K562 (cell line): Measurements from ENCODE around the gene BRD7. TPM values are rescaled to one million over a fixed set of nuclear protein-coding genes. Genes with fewer than 3 reads are reported as not detected.

ENCODE experiments used
- ATAC-seq: fragments of 200-7000 bp; cut with Tn5 transposase; 3 replicates; pipeline ENCODE4 v1.9.1; 2020; ENCODE audit warnings: moderate library complexity
- BruUV-seq: library from RNA; stranded (reverse); fragments of 400-500 nt; replicated peaks from 2 replicates; lab custom pipeline; 2021; lab: Mats Ljungman, UMichigan
- CTCF ChIA-PET: fragments of 300-600 bp; formaldehyde crosslinking; extraction: SDS; loops from one replicate; lab custom pipeline; 2021; ENCODE audit warnings: low intra/inter-chr PET ratio; lab: Yijun Ruan, JAX
- POLR2A ChIA-PET: fragments of 300-600, 350-650 bp; sonication (Branson Sonifier 250); formaldehyde crosslinking; extraction: SDS; loops from one replicate; lab custom pipeline; 2021; ENCODE audit warnings: antibody characterized with exemption, inconsistent platforms; lab: Yijun Ruan, JAX
- DNase-seq, 4 experiments: peaks; one replicate each; pipeline versions ENCODE4 v3.0.0 to v3.0.0-alpha.2; 2011 to 2018; ENCODE audit warnings: low spot score in 3 of 4, mixed read lengths in 3 of 4; ENCODE audit errors: extremely low read depth in 1 of 4
- FAIRE-seq: peaks from 2 replicates; lab custom pipeline; 2011; peaks lifted over from hg19 to GRCh38; lab: Jason Lieb, UNC
- H2AFZ ChIP-seq: 2 replicates; pipeline ENCODE4 v1.6.0; 2011; ENCODE audit warnings: low read depth, low read length, control low read depth, inconsistent platforms
- H3K27ac ChIP-seq: fragments of 200-600 bp; 3 replicates; pipeline ENCODE4 v1.8.0; 2011; ENCODE audit warnings: low read depth, mild to moderate bottlenecking, control low read depth, inconsistent platforms, low read length, moderate library complexity, mixed read lengths; ENCODE audit errors: extremely low read depth
- H3K27me3 ChIP-seq, 2 experiments: fragments of 300-600 bp in 1 of 2; 2 replicates in 1 of 2; 3 replicates in 1 of 2; pipeline versions ENCODE4 v1.6.0 to v1.8.0; 2011; ENCODE audit warnings: inconsistent platforms in 2 of 2, low read length in 2 of 2, mild to moderate bottlenecking in 1 of 2, mixed read lengths in 1 of 2, moderate library complexity in 1 of 2; ENCODE audit not compliant: control insufficient read depth in 2 of 2, insufficient read depth in 2 of 2
- H3K36me3 ChIP-seq: fragments of 300-600 bp; 3 replicates; pipeline ENCODE4 v1.8.0; 2011; ENCODE audit warnings: mild to moderate bottlenecking, low read length, inconsistent platforms; ENCODE audit not compliant: control insufficient read depth, insufficient read depth
- H3K4me1 ChIP-seq, 2 experiments: fragments of 200-600 bp in 1 of 2; replicated peaks in 1 of 2; 2 replicates in 1 of 2; 3 replicates in 1 of 2; pipeline versions ENCODE4 v1.5.1 to v1.8.0; 2011; ENCODE audit warnings: inconsistent platforms in 2 of 2, low read length in 2 of 2, mild to moderate bottlenecking in 1 of 2, mixed read lengths in 1 of 2, moderate library complexity in 1 of 2; ENCODE audit not compliant: control insufficient read depth in 2 of 2, insufficient read depth in 2 of 2
- H3K4me2 ChIP-seq: 2 replicates; pipeline ENCODE4 v1.6.1; 2011; ENCODE audit warnings: low read length, control low read depth, inconsistent platforms, mixed read lengths; ENCODE audit not compliant: insufficient read depth
- H3K4me3 ChIP-seq: fragments of 200-600 bp; sonication (generic), shearing (Covaris generic); 2 replicates; pipeline ENCODE4 v1.5.1; 2016; ENCODE audit warnings: control low read depth, inconsistent platforms
- H3K79me2 ChIP-seq: fragments of 200-600 bp; 3 replicates; pipeline ENCODE4 v1.8.0; 2011; ENCODE audit warnings: low read length, inconsistent platforms; ENCODE audit not compliant: control insufficient read depth, insufficient read depth
- H3K9ac ChIP-seq, 2 experiments: 2 replicates each; pipeline versions ENCODE4 v1.6.0 to v1.6.1; 2011; ENCODE audit warnings: low read depth in 2 of 2, low read length in 2 of 2, control low read depth in 1 of 2, inconsistent platforms in 1 of 2, mild to moderate bottlenecking in 1 of 2, mixed read lengths in 1 of 2; ENCODE audit not compliant: insufficient read depth in 1 of 2
- H3K9me1 ChIP-seq: one replicate; pipeline ENCODE4 v1.6.0; 2011; ENCODE audit warnings: inconsistent platforms, mild to moderate bottlenecking, low read length, moderate library complexity; ENCODE audit not compliant: control insufficient read depth, insufficient read depth
- H3K9me3 ChIP-seq: replicated peaks from 2 replicates; pipeline ENCODE4 v1.5.1; 2011; ENCODE audit warnings: low read depth, low read length, inconsistent platforms; ENCODE audit not compliant: control insufficient read depth, insufficient read depth
- H4K20me1 ChIP-seq: replicated peaks from 2 replicates; pipeline ENCODE4 v1.6.1; 2011; ENCODE audit warnings: low read length, inconsistent platforms, mixed read lengths; ENCODE audit not compliant: control insufficient read depth, insufficient read depth
- E2F3 ChIP-seq: fragments of 250-450 bp; sonication (Bioruptor Pico); IDR thresholded peaks from 2 replicates; pipeline ENCODE4 v1.4.0; 2020; ENCODE audit warnings: mild to moderate bottlenecking
- HMG20B ChIP-seq: fragments of 250-450 bp; sonication (Bioruptor Pico); IDR thresholded peaks from 2 replicates; pipeline ENCODE4 v1.5.0; 2021; ENCODE audit warnings: mild to moderate bottlenecking
- HNRNPH1 ChIP-seq: fragments of 200-400 bp; formaldehyde crosslinking; optimal IDR thresholded peaks from 2 replicates; pipeline ENCODE3; 2017; ENCODE audit warnings: low read depth, mild to moderate bottlenecking, low read length, moderate library complexity
- JUNB ChIP-seq: fragments of 450-650 bp; formaldehyde crosslinking; conservative IDR thresholded peaks from 2 replicates; pipeline ENCODE4 v1.4.0; 2020; ENCODE audit warnings: mild to moderate bottlenecking
- PCBP1 ChIP-seq: fragments of 200-400 bp; formaldehyde crosslinking; IDR thresholded peaks from 2 replicates; pipeline ENCODE4 v1.6.1; 2018; ENCODE audit warnings: mild to moderate bottlenecking, low read depth, low read length; ENCODE audit not compliant: poor library complexity, severe bottlenecking
- POLR2G ChIP-seq: fragments of 200-400 bp; formaldehyde crosslinking; IDR thresholded peaks from 2 replicates; pipeline ENCODE4 v1.6.1; 2017; ENCODE audit warnings: low read depth, mild to moderate bottlenecking, antibody characterized with exemption, low read length, moderate library complexity
- RAD51 ChIP-seq: fragments of 450-650 bp; IDR thresholded peaks from 2 replicates; pipeline ENCODE4 v1.7.1; 2016; ENCODE audit warnings: low read depth, mild to moderate bottlenecking, borderline replicate concordance
- RBM22 ChIP-seq: fragments of 200-400 bp; formaldehyde crosslinking; IDR thresholded peaks from 2 replicates; pipeline ENCODE4 v1.6.1; 2018; ENCODE audit warnings: low read length, low read depth; ENCODE audit not compliant: poor library complexity, severe bottlenecking
- SRSF9 ChIP-seq: fragments of 200-400 bp; formaldehyde crosslinking; IDR thresholded peaks from 2 replicates; pipeline ENCODE4 v1.6.1; 2017; ENCODE audit warnings: low read depth, low read length, borderline replicate concordance
- ZNF253 ChIP-seq: fragments of 250-450 bp; sonication (Bioruptor Pico); conservative IDR thresholded peaks from 2 replicates; pipeline ENCODE4 v1.6.1; 2021; ENCODE audit warnings: mild to moderate bottlenecking
- WGBS: fragments of 100-300 bp; shearing (Covaris generic); methylation state at CpG from one replicate; pipeline ENCODE4 v1.1.6; 2016; ENCODE audit warnings: low coverage, mixed read lengths; ENCODE audit not compliant: insufficient coverage; ENCODE audit errors: missing lambda C conversion rate; 5-methylcytosine and 5-hydroxymethylcytosine counted together
- in situ Hi-C: fragments of 300-500 bp; cut with MboI; formaldehyde crosslinking; loops from 4 replicates; pipeline ENCODE4 v1.15.0; 2018; ENCODE audit warnings: inconsistent platforms, mixed read lengths
- intact Hi-C: fragments of 100-400 bp; cut with micrococcal nuclease; formaldehyde crosslinking; loops from 2 replicates; pipeline ENCODE4 v1.14.2; 2022
- polyA plus RNA-seq, 8 experiments: library from polyadenylated mRNA; depleted of rRNA in 4 of 8; stranded (reverse) in 5 of 8; unstranded in 3 of 8; fragments of >200 nt; fragmentation: Nextera tagmentation in 2 of 8; fragmentation: Illumina TruSeq in 1 of 8; extraction: Ambion mirVana in 2 of 8; extraction: Trizol in 1 of 8; gene quantifications; 2 replicates each; pipeline versions ENCODE4 v1.2.1 to v1.2.3, GENCODE V29; 2011 to 2014; ENCODE audit warnings: inconsistent platforms in 1 of 8, missing spikeins in 1 of 8
- total RNA-seq, 7 experiments: library from RNA; depleted of rRNA in 6 of 7; stranded (reverse); fragments of >200 nt in 6 of 7; fragmentation: Illumina TruSeq in 2 of 7; extraction: Trizol in 2 of 7; gene quantifications; 2 replicates each; pipeline versions ENCODE4 v1.2.1 to v1.2.3, GENCODE V29; 2011 to 2021; ENCODE audit warnings: low replicate concordance in 1 of 7
- TF ChIP-seq, protein P1 (sequence below): sonication (generic); formaldehyde crosslinking; IDR thresholded peaks from 2 replicates; pipeline ENCODE4 v1.8.0; 2022; ENCODE audit warnings: missing genetic modification reagents, mild to moderate bottlenecking, moderate library complexity, borderline replicate concordance
- TF ChIP-seq, protein P2 (sequence below): fragments of 250-450 bp; sonication (Bioruptor Pico); IDR thresholded peaks from 2 replicates; pipeline ENCODE4 v1.8.0; 2021; ENCODE audit warnings: moderate library complexity, mild to moderate bottlenecking, inconsistent platforms
- TF ChIP-seq, protein P3 (sequence below): sonication (generic); formaldehyde crosslinking; IDR thresholded peaks from 2 replicates; pipeline ENCODE4 v1.9.0; 2022; ENCODE audit warnings: mild to moderate bottlenecking, missing genetic modification reagents
- TF ChIP-seq, protein P4 (sequence below): fragments of 250-450 bp; sonication (Bioruptor Pico); IDR thresholded peaks from 2 replicates; pipeline ENCODE4 v1.5.0; 2021; ENCODE audit warnings: mild to moderate bottlenecking, borderline replicate concordance

BRD7 gene
- total and polyA plus RNA-seq, 9 of the 15 experiments (the other 6 are each of a cell fraction or from before 2014, with no cell fraction given): 20.6 to 101 (median 68.7) TPM

DNA sequence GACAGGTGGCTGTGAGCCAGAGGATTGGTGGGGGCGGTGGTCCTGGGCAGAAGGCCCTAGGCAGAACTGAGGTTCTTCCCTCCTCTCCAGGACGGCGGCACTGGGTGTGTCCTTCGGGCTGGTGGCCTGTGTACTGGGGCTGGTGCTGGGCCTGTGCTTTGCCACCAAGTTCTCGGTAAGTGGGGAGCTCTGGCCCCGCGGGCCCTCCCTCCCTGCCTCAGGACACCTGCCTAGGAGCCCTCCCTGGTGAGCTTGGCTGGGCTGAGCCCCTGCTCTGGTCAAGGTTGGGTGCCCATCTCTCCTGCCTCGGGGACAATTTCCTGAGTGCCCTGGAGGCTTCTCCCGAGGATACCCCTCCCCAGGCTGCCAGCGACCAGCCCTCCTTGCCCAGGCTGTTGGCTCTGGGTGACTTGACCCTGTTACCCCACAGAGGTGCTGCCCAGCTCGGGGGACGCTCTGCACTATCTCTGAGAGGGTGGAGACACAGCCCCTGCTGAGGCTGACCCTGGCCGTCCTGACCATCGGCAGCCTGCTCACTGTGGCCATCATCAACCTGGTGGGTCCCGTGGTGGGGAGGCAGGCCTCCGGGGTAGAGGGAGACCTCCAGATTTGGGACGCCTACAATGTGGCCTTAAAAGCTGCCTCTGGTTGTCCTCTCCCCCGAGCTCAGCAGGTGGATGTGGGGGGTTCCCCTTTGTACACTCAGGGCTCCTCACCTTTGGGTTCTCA lies 60.4 kb downstream of the BRD7 start:
- Histone ChIP-seq H3K9ac (peak overlapping the region in 1 of 2 experiments; percentile 35; a peak in 1 of 4 replicates), H3K9me1 (peaks cover 2% of the 10 kb centered on the region), H2AFZ (no peak overlapping the region), H3K4me3 (no peak overlapping the region), H3K36me3 (peaks cover 93% of the 10 kb centered on the region; the same call in 2 of the 3 replicates), H3K79me2 (no peaks in the 10 kb centered on the region), H3K4me2 (no peak overlapping the region), H3K27ac (no peak overlapping the region), H3K9me3 (no peaks in the 10 kb centered on the region), H3K27me3 (no peaks in the 10 kb centered on the region), H4K20me1 (no peaks in the 10 kb centered on the region; the same call in 1 of the 2 replicates), H3K4me1 (peaks cover 0 to 37% of the 10 kb centered on the region in 2 experiments; a peak in 2 of 5 replicates)
- ChIA-PET CTCF (no interaction called here), POLR2A (interaction anchor here (0.8 kb wide), 1 partner anchor 29 kb away, joined by 4 read pairs; no protein-coding TSS in a partner anchor)
- TF ChIP-seq E2F3 (CRISPR knock-in tag) (no peak), PCBP1 (no peak), RAD51 (no peak), HMG20B (CRISPR knock-in tag) (no peak), POLR2G (peak; percentile 65), ZNF253 (CRISPR knock-in tag) (no peak), HNRNPH1 (no peak), SRSF9 (no peak), JUNB (CRISPR knock-in tag) (no peak), RBM22 (peak; percentile 72)
- TF ChIP-seq, protein P1, sequence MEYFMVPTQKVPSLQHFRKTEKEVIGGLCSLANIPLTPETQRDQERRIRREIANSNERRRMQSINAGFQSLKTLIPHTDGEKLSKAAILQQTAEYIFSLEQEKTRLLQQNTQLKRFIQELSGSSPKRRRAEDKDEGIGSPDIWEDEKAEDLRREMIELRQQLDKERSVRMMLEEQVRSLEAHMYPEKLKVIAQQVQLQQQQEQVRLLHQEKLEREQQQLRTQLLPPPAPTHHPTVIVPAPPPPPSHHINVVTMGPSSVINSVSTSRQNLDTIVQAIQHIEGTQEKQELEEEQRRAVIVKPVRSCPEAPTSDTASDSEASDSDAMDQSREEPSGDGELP (CRISPR knock-in tag): no peak
- TF ChIP-seq, protein P2, sequence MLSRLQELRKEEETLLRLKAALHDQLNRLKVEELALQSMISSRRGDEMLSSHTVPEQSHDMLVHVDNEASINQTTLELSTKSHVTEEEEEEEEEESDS (CRISPR knock-in tag): no peak
- TF ChIP-seq, protein P3, sequence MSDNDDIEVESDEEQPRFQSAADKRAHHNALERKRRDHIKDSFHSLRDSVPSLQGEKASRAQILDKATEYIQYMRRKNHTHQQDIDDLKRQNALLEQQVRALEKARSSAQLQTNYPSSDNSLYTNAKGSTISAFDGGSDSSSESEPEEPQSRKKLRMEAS (CRISPR knock-in tag): no peak
- TF ChIP-seq, protein P4, sequence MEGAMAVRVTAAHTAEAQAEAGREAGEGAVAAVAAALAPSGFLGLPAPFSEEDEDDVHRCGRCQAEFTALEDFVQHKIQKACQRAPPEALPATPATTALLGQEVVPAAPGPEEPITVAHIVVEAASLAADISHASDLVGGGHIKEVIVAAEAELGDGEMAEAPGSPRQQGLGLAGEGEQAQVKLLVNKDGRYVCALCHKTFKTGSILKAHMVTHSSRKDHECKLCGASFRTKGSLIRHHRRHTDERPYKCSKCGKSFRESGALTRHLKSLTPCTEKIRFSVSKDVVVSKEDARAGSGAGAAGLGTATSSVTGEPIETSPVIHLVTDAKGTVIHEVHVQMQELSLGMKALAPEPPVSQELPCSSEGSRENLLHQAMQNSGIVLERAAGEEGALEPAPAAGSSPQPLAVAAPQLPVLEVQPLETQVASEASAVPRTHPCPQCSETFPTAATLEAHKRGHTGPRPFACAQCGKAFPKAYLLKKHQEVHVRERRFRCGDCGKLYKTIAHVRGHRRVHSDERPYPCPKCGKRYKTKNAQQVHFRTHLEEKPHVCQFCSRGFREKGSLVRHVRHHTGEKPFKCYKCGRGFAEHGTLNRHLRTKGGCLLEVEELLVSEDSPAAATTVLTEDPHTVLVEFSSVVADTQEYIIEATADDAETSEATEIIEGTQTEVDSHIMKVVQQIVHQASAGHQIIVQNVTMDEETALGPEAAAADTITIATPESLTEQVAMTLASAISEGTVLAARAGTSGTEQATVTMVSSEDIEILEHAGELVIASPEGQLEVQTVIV (CRISPR knock-in tag): no peak
- in situ Hi-C loops (no loop called here), intact Hi-C loops (no loop called here)
- BruUV-seq: no TSS peak
- WGBS: 90% methylated on average over 14 of the region's 18 CpGs
- DNase-seq: no peak
- ATAC-seq: no peak
- no peak for FAIRE-seq
